Panc1 (cell line): ENCODE results near the gene LETM1. TPM values are rescaled to one million over a fixed set of nuclear protein-coding genes. Genes with fewer than 3 reads are reported as not detected.

Experiments
- ATAC-seq: fragments of 200-7000 bp; cut with Tn5 transposase; 2 replicates; pipeline ENCODE4 v1.9.1; 2020; ENCODE audit warnings: mild to moderate bottlenecking, moderate library complexity
- BruUV-seq: library from RNA; stranded (reverse); fragments of 400-500 nt; replicated peaks from 2 replicates; lab custom pipeline; 2021; lab: Mats Ljungman, UMichigan
- CTCF ChIA-PET: fragments of 300-600 bp; sonication (Branson Sonifier 250); formaldehyde crosslinking; loops from one replicate; lab custom pipeline; 2022; ENCODE audit warnings: antibody characterized with exemption; lab: Charles Lee
- POLR2A ChIA-PET: fragments of 300-600 bp; sonication (Branson Sonifier 250); formaldehyde crosslinking; loops from one replicate; lab custom pipeline; 2022; ENCODE audit warnings: antibody characterized with exemption; lab: Charles Lee
- DNase-seq: peaks from one replicate; pipeline ENCODE4 v3.0.0-alpha.2; 2010; ENCODE audit warnings: low read depth, low spot score
- H3K27ac ChIP-seq: 2 replicates; pipeline ENCODE4 v1.5.1; 2011; ENCODE audit warnings: mild to moderate bottlenecking, low read length, inconsistent platforms
- H3K27me3 ChIP-seq: fragments of 200-500 bp; sonication (Bioruptor generic); 2 replicates; pipeline ENCODE4 v1.6.0; 2014; ENCODE audit warnings: low read length, inconsistent platforms; ENCODE audit not compliant: control insufficient read depth, insufficient read depth
- H3K36me3 ChIP-seq: fragments of 200-500 bp; sonication (Bioruptor generic); 2 replicates; pipeline ENCODE4 v1.5.1; 2014; ENCODE audit warnings: inconsistent platforms, mild to moderate bottlenecking, low read length, moderate library complexity; ENCODE audit not compliant: control insufficient read depth, insufficient read depth
- H3K4me1 ChIP-seq: 2 replicates; pipeline ENCODE4 v1.5.1; 2011; ENCODE audit warnings: inconsistent platforms, mild to moderate bottlenecking, low read length, moderate library complexity; ENCODE audit not compliant: control insufficient read depth, insufficient read depth
- H3K4me3 ChIP-seq, 2 experiments: 2 replicates each; pipeline ENCODE4 v1.5.1; 2011 to 2012; ENCODE audit warnings: low read depth in 2 of 2, low read length in 2 of 2, mild to moderate bottlenecking in 2 of 2, inconsistent platforms in 1 of 2, moderate library complexity in 1 of 2
- H3K9me3 ChIP-seq: fragments of 200-500 bp; sonication (Bioruptor generic); 2 replicates; pipeline ENCODE4 v1.5.1; 2014; ENCODE audit warnings: low read depth, mild to moderate bottlenecking, inconsistent platforms, low read length, moderate library complexity; ENCODE audit not compliant: control insufficient read depth, insufficient read depth
- POLR2AphosphoS5 ChIP-seq: IDR thresholded peaks from 2 replicates; pipeline ENCODE4 v1.6.1; 2012; ENCODE audit warnings: mild to moderate bottlenecking, low read depth, low read length, moderate library complexity
- SIN3A ChIP-seq: IDR thresholded peaks from 2 replicates; pipeline ENCODE4 v1.6.1; 2012; ENCODE audit warnings: low read depth, mild to moderate bottlenecking, low read length, moderate library complexity, borderline replicate concordance; ENCODE audit not compliant: insufficient read depth
- TCF7L2 ChIP-seq: IDR thresholded peaks from 2 replicates; pipeline ENCODE4 v1.6.1; 2011; ENCODE audit warnings: mild to moderate bottlenecking, low read depth, low read length, inconsistent platforms
- in situ Hi-C: cut with HindIII; loops from 2 replicates; pipeline ENCODE4 v1.10.0; 2016; ENCODE audit warnings: low sequenced_read_pairs, low pct_unique_long_range_greater_than_20kb
- intact Hi-C: fragments of 100-400 bp; cut with micrococcal nuclease; formaldehyde crosslinking; loops from one replicate; pipeline ENCODE4 v1.10.0; 2022; ENCODE audit not compliant: unreplicated experiment
- total RNA-seq: library from RNA; stranded (reverse); gene quantifications from one replicate; pipeline ENCODE4 v1.2.1, GENCODE V29; 2021; ENCODE audit not compliant: unreplicated experiment
- TF ChIP-seq, protein P1 (sequence below): fragments of 450-650 bp; IDR thresholded peaks from 2 replicates; pipeline ENCODE4 v1.5.1; 2017; ENCODE audit warnings: mild to moderate bottlenecking
- TF ChIP-seq, protein P2 (sequence below), 2 experiments: IDR thresholded peaks; 2 replicates each; pipeline ENCODE4 v1.6.1; 2011 to 2012; ENCODE audit warnings: low read depth in 2 of 2, control low read depth in 1 of 2, low read length in 1 of 2, mild to moderate bottlenecking in 1 of 2, moderate library complexity in 1 of 2; ENCODE audit not compliant: insufficient read depth in 1 of 2

The LETM1 gene
- total RNA-seq, 1 experiment from 2014 or later: 67.6 TPM

DNA sequence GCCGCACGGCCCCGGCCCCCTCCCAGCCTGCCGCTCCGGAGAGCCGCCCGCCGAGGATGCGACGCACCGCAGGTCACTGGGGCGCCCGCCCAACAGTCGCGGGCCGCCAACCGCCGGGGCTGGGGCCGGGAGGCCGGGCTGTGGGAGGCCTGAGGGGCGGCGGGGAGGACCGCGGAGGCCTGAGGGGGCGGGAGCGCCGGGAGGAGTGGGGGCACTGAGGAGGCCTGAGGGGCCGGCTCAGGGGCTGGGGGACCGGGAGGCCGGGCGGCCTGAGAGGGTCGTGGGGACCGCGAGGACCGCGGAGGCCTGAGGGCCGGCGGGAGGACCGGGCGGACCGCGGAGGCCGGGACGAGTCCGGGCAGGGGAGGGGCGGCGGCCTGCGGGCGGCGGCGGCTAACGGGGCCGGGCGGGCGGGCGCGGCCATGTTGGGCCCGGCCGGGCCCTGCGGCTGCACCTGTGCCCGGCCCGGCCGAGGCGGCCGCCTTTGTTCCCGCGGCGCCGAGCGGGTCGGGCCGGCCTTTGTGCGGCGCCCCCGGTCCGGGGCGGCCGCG is 15.6 kb upstream of the LETM1 start:
- ChIA-PET POLR2A (no interaction called here), CTCF (no interaction called here)
- no peak overlapping the region for H3K27ac ChIP-seq
- in situ Hi-C loops (no loop called here), intact Hi-C loops (no loop called here)
- TF ChIP-seq, protein P1, sequence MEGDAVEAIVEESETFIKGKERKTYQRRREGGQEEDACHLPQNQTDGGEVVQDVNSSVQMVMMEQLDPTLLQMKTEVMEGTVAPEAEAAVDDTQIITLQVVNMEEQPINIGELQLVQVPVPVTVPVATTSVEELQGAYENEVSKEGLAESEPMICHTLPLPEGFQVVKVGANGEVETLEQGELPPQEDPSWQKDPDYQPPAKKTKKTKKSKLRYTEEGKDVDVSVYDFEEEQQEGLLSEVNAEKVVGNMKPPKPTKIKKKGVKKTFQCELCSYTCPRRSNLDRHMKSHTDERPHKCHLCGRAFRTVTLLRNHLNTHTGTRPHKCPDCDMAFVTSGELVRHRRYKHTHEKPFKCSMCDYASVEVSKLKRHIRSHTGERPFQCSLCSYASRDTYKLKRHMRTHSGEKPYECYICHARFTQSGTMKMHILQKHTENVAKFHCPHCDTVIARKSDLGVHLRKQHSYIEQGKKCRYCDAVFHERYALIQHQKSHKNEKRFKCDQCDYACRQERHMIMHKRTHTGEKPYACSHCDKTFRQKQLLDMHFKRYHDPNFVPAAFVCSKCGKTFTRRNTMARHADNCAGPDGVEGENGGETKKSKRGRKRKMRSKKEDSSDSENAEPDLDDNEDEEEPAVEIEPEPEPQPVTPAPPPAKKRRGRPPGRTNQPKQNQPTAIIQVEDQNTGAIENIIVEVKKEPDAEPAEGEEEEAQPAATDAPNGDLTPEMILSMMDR: no peak
- TF ChIP-seq SIN3A: no peak
- TF ChIP-seq POLR2AphosphoS5: no peak
- TF ChIP-seq TCF7L2: no peak
- TF ChIP-seq, protein P2, sequence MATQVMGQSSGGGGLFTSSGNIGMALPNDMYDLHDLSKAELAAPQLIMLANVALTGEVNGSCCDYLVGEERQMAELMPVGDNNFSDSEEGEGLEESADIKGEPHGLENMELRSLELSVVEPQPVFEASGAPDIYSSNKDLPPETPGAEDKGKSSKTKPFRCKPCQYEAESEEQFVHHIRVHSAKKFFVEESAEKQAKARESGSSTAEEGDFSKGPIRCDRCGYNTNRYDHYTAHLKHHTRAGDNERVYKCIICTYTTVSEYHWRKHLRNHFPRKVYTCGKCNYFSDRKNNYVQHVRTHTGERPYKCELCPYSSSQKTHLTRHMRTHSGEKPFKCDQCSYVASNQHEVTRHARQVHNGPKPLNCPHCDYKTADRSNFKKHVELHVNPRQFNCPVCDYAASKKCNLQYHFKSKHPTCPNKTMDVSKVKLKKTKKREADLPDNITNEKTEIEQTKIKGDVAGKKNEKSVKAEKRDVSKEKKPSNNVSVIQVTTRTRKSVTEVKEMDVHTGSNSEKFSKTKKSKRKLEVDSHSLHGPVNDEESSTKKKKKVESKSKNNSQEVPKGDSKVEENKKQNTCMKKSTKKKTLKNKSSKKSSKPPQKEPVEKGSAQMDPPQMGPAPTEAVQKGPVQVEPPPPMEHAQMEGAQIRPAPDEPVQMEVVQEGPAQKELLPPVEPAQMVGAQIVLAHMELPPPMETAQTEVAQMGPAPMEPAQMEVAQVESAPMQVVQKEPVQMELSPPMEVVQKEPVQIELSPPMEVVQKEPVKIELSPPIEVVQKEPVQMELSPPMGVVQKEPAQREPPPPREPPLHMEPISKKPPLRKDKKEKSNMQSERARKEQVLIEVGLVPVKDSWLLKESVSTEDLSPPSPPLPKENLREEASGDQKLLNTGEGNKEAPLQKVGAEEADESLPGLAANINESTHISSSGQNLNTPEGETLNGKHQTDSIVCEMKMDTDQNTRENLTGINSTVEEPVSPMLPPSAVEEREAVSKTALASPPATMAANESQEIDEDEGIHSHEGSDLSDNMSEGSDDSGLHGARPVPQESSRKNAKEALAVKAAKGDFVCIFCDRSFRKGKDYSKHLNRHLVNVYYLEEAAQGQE (IDR thresholded peaks at IDR 0.05; ENCODE audit: insufficient read depth in 1 of 2, low read depth in 2 of 2, low read length in 1 of 2): no peak
- H3K27me3 ChIP-seq: no peaks in the 10 kb centered on the region
- ATAC-seq: peak; percentile 46
- peak overlapping the region; percentile 69 to 70 for H3K4me3 ChIP-seq
- H3K36me3 ChIP-seq: no peaks in the 10 kb centered on the region
- peaks cover 18% of the 10 kb centered on the region for H3K4me1 ChIP-seq
- no peaks in the 10 kb centered on the region for H3K9me3 ChIP-seq
- no TSS peak for BruUV-seq
- no peak for DNase-seq

DNA sequence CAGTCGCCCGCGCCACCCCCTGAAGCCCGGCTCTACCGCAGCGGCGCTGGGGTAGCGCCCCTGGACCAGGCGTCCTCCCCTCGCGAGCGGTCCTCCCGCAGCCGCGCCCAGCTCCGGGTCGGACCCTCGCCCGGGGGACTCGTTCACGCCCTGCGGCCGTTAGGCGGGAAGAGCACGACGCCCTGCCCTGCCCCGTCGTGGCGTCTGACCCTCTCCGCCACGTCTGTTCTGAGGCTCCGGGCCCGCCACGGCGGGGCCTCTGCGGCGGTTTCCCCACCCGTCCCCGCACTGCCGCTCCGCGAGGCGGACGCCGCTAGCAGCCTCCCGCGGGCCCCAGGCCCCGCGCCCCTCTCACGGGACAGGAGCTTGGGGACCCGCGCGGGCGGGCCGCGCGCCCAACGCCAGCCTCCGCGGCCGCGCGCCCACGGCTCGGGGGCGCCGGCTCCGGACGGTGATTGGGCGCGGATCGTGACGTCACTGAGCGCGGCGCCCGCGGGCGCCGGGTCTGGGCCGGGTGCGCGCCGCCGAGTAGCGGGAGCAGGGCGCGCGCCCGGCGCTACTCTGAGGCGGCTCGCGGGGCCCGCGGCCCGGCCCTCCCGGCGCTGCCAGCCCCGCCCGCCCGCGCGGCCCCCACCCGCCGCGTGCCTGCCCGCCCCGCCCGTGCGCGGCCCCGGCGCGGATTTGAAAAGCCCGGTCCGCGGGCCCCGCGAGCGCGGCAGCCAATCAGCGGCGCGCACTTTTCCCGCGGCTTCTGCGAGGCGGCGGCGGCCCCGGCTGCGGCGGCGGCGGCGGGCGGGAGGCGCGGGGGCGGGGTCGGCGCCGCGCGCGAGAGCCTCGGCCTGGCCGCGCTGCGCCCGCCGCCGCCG is 14.9 kb upstream of the LETM1 start, which contains the start of gene NSD2:
Gene NSD2 (plus strand): TSS at position 816 of the 866 bp plus-strand sequence. CDS start 29,262 bp downstream, outside the sequence.
- Histone ChIP-seq H3K4me3 (peak within 1 kb of the TSS; percentile 69 to 70), H3K36me3 (no peaks in the 10 kb centered on the region), H3K27me3 (no peaks in the 10 kb centered on the region), H3K9me3 (no peaks in the 10 kb centered on the region), H3K27ac (peak within 1 kb of the TSS; percentile 86), H3K4me1 (peaks cover 18% of the 10 kb centered on the region)
- DNase-seq (no peak), ATAC-seq (peak; percentile 82)
- ChIA-PET CTCF (no interaction called here), POLR2A (no interaction called here)
- BruUV-seq: no TSS peak
- TF ChIP-seq POLR2AphosphoS5 (peak; percentile 68), TCF7L2 (no peak; the same call in 1 of the 2 replicates)
- in situ Hi-C loops: no loop called here
- intact Hi-C loops: no loop called here

DNA sequence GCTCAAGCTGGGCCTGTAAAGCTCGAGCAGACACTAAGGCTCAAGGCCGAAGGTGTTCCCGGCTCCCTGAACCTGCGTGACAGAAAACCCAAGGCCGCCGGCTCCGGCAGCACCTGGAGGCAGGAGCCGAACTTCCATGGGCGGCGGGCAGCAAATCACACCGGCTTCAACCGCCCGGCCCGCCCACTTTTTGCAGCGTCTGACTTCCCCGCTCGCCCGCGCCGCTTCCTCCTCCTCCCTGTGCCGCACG is 14.3 kb upstream of the LETM1 start:
- CTCF ChIA-PET: no interaction called here
- ATAC-seq (peak; percentile 78), DNase-seq (no peak)
- Histone ChIP-seq H3K4me3 (peak overlapping the region; percentile 57 to 65), H3K9me3 (no peaks in the 10 kb centered on the region), H3K27ac (peak overlapping the region; percentile 84), H3K27me3 (no peaks in the 10 kb centered on the region), H3K36me3 (no peaks in the 10 kb centered on the region), H3K4me1 (peaks cover 18% of the 10 kb centered on the region)
- in situ Hi-C loops: no loop called here
- TF ChIP-seq TCF7L2 (no peak), SIN3A (0 out of 2 replicates have a peak, but pooled peaks have one; percentile 17)
- TF ChIP-seq, protein P1: no peak
- BruUV-seq: no TSS peak
- intact Hi-C loops: no loop called here
- POLR2A ChIA-PET: no interaction called here
